Mesenteric fat pad (tissue), 1 donor: ENCODE measurements around the gene ADCYAP1. TPM values are rescaled to one million over a fixed set of nuclear protein-coding genes. Genes with fewer than 3 reads are reported as not detected.

Experiments used
- DNase-seq: peaks from one replicate; pipeline ENCODE4 v3.0.0-alpha.2; 2020; ENCODE audit warnings: low spot score
- total RNA-seq: library from RNA; stranded (reverse); fragmentation: NEBNext Ultra II Directional; extraction: Animal tissue kit (Norgen Biotek cat#: 25700); gene quantifications from one replicate; pipeline ENCODE4 v1.2.1, GENCODE V29; 2021
- donor health status: DM: yes; HTN: yes; CAD: no.

ADCYAP1 gene
- total RNA-seq, 1 donor from 2014 or later: 0.55 TPM

- DNase-seq: no peak
These were observed 4.4 kb downstream of the ADCYAP1 start for GRCh38 chr18:908758-909724.

GRCh38 chr18:910247-910646 is 5.6 kb downstream of the ADCYAP1 start:
- no peak for DNase-seq

- no peak for DNase-seq
These were observed 6.4 kb downstream of the ADCYAP1 start for GRCh38 chr18:911025-911424.

DNA sequence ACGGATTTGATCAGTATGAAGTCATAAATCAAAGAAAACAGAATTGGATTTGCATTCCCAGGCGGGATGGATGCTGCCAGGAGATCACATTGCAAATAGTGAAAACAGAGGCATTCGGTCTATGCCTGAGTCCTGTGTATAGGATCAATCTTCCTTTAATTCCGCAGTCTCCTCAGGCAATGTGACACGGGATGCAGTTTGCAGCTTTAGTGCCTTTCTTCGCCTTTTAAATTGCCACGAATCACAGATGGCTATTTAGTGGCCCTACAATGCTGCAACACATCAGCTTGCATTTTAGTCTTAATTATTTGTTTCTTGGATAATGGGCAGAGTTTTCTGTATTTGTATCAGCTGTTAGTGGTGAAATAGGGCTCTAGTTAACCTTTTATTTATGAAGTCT is 6.8 kb downstream of the ADCYAP1 start:
- no peak for DNase-seq

- no peak for DNase-seq
These were observed 11.9 kb downstream of the ADCYAP1 start for GRCh38 chr18:916562-916961.

GRCh38 chr18:919078-919477 is 14.4 kb downstream of the ADCYAP1 start:
- no peak for DNase-seq

DNA sequence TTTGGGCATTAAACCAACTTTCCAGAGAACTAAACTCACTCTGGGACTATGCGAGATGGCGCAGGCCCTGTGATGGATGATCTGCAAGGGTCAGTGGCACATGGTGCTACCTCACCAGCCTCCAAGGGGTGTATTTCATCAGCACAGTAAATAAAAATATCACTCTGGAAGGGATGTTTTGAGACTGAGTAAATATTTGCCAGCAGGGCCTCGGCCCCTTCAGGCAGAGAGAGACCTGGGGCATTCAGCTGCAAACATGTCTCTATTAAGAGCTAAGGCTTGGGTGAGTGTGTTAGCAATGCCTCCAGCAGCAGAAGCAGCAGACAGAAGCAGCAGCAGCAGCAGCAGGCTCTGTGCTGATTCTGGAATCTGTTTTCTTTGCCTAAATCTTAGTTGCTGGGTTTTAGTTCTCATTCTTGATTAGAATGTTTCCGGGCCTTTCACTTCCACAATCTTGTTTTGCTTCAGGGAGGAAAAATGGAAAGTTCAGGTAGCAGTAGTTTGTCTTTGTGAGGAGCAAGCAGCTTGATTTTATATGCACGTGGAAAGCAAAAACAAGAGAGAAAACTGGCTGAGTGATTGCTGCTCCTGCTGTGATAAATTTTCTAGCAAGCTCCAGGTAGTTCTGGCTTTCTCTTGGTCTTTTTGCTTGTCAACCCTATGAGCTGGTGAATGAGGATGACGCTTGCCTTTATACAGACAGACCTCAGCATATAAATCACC is 18.6 kb downstream of the ADCYAP1 start:
- no peak for DNase-seq

GRCh38 chr18:924987-925386 is 20.3 kb downstream of the ADCYAP1 start:
- no peak for DNase-seq

DNA sequence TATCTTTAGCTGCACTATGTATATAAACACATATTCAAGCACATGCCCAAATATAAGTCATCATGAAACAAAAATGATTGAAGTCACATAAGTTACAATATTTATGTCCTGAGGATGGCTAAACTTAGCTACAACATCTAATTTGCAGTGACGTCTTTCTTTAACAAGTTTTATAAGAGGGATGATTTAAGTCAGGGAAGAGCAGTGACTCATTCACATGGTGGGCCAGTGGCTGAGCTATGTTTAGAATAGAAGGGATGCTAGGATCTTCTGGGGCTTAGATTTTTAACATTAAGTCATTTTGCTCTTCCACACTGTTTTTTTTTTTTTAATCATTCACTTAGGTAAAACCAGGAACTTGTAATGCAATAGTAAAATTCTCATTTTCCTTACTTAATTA is 22.3 kb downstream of the ADCYAP1 start:
- DNase-seq: no peak

DNA sequence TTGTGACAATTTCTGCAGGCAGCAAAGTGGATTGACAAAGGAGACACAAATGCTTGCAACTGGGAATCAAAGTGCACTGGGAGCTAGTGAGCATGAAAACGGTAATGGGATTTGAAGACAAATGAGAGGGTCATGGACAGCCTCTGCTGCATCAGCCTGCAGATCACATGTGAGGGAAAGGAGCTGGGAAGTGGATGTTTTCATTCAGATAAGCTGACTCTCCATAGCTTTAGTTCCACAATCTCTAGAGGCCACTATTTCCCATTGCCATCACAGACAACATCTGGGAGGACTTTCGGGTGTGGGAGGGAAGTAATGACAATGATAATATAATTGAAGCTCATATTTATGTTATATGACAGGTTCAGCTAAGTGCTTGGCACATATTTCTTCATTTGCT is 28.4 kb downstream of the ADCYAP1 start:
- DNase-seq: no peak

GRCh38 chr18:934518-935133 is 30.0 kb downstream of the ADCYAP1 start:
- DNase-seq: no peak

GRCh38 chr18:936941-937340 is 32.3 kb downstream of the ADCYAP1 start:
- no peak for DNase-seq

- DNase-seq: no peak
These were observed 34.5 kb downstream of the ADCYAP1 start for GRCh38 chr18:939166-939565.

DNA sequence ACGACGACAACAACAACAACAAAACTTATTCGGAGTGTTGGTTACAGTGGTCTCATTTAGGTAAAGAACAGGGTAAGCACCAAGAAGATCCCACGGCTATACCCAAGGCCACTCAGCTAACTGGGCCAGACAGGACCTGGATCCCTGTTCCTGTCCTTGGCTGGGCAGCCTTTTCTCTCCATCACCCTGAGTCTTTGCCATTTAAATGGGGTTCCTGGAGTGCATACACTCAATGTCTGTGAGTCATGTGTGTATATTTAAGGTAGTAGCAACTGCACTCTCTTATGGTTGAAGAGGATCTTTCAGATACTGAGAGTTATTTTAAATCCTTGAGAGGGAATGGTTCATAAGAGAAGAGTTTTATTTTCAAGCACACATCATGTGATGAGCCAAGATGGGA is 35.3 kb downstream of the ADCYAP1 start:
- DNase-seq: no peak

DNA sequence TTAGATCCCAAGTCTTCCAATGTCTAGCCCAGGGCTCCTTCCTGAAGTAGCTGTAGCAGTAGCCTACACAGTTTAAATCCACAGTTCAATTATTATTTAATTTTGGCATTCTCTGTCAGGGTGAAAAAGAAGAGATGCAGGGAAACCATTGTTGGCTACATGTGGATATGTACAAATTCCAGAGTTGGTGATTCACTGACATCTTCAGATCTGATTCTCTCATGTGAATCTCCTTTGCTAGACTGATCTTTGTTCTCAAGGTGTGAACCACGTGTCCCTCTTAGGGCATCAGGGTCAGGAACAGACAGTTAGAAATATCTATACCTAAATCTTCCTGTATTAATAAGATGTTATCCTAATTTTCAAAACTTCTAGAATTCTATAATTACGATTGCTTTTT is 36.7 kb downstream of the ADCYAP1 start:
- no peak for DNase-seq

DNA sequence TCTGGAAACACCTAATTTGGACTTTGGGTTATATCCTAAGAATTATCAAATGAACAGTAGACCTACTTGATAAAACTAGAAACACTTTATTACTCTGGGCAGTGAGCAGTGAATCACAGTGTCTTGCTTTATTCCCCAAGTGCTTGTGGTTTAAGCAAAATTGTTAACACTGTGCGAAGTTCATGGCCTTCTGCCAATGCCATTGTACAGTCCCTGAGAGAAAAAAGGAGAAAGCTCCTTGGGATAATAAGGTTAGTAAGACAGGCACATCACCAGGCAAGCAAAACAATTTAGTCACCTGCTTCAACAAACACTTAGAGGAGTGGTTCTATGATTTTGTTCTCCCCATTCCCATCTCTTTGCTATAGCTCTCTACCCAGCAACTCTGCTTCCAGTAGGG is 39.8 kb downstream of the ADCYAP1 start:
- no peak for DNase-seq

- DNase-seq: no peak
These were observed 45.3 kb downstream of the ADCYAP1 start for GRCh38 chr18:949724-950631.

DNA sequence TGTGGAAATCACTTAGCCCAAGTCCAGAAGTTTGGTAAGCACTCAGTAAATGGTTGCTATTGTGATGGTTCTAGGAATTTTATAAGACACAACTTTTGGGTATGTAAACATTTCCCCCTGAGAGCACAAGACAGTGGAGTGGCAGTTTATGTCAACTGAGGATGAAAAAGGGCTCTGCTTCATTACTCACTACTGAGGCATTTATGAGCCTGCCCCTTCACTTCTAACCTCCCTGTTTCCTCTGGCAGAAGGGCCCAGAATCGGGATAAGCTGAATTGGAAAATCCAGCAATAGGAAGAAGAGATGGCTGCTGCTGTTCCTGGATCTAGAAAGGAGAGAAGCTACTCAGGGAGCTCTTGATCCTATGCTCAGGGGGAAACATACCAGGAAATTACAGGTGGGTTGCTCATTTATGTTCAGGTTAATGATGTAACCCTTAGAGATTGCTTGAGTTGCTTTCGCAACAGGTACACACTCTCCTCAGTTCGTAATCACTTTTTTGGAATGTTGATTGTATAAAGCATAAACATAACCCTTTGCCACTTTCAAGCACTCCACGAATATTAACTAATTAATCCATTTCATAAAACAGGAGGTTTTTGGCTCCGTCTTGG is 46.3 kb downstream of the ADCYAP1 start:
- DNase-seq: no peak

- DNase-seq: no peak
These were observed 50.9 kb downstream of the ADCYAP1 start for GRCh38 chr18:955384-956066.

DNA sequence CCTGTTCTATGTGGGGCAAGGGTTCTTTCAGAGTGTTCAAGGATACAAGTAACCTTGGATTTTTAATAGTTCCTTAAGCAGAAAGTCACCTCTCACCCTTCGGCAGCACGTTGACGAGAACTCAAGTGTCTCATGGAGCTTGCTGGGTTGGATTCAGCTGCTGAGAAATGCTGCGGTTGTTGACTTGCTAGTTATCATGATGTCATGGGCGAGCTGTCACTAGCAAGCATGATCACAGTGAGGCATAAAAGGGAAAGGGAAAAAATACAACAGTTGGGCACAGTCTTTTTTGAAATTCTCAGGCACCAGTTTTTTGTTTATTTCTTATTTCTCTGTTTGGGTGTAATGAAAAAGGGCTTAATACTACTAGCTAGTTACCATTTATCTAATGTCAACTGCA is 53.2 kb downstream of the ADCYAP1 start:
- no peak for DNase-seq
